Endothelial cell of umbilical vein (primary cell): ENCODE measurements around the gene TIMP4.

Experiments
- JUN ChIP-seq: IDR thresholded peaks from 2 replicates; pipeline ENCODE4 v1.6.1; 2011; ENCODE audit warnings: borderline replicate concordance, low read depth; ENCODE audit not compliant: insufficient read length, insufficient read depth
- TF ChIP-seq, protein P1 (sequence below), 2 donors: IDR thresholded peaks; 1 replicate in 1 of 2; 2 replicates in 1 of 2; pipeline ENCODE4 v1.5.1; 2011; ENCODE audit warnings: low read length in 2 of 2, mild to moderate bottlenecking in 2 of 2, moderate library complexity in 2 of 2, control low read depth in 1 of 2, inconsistent platforms in 1 of 2, low read depth in 1 of 2; ENCODE audit not compliant: insufficient read depth in 1 of 2; ENCODE audit errors: extremely low read depth in 1 of 2

DNA sequence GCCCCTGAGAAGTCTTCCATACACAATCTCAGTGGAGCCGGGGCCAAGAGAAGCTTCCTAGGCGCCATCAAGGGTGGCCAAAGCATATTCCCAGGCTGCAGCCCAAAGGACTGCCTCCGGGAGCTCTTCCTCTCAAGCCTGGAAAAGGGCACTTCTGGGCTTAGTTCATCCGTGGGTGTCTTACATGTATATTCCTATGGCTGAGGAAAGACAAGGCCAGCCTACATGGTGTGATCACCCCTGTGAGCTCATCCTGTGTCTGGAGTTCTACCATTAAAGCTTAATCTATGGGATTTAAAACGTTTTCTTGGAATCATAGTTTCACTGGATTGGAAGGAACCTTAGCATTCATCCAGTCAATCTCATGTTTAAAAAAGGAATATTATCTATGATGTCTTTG is 21.9 kb upstream of the TIMP4 start:
- TF ChIP-seq, protein P1, sequence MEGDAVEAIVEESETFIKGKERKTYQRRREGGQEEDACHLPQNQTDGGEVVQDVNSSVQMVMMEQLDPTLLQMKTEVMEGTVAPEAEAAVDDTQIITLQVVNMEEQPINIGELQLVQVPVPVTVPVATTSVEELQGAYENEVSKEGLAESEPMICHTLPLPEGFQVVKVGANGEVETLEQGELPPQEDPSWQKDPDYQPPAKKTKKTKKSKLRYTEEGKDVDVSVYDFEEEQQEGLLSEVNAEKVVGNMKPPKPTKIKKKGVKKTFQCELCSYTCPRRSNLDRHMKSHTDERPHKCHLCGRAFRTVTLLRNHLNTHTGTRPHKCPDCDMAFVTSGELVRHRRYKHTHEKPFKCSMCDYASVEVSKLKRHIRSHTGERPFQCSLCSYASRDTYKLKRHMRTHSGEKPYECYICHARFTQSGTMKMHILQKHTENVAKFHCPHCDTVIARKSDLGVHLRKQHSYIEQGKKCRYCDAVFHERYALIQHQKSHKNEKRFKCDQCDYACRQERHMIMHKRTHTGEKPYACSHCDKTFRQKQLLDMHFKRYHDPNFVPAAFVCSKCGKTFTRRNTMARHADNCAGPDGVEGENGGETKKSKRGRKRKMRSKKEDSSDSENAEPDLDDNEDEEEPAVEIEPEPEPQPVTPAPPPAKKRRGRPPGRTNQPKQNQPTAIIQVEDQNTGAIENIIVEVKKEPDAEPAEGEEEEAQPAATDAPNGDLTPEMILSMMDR (IDR thresholded peaks at IDR 0.05; ENCODE audit: extremely low read depth in 1 of 2, insufficient read depth in 1 of 2, low read depth in 1 of 2, low read length in 2 of 2): no peak
- no peak for TF ChIP-seq JUN
